CD14-positive monocyte (primary cell): Measurements from ENCODE around the gene CMTM6. TPM values are rescaled to one million over a fixed set of nuclear protein-coding genes. Genes with fewer than 3 reads are reported as not detected.
"Not testable (repeated sequence)": the region's sequence is repeated elsewhere in the genome, so short reads cannot be mapped to it uniquely, and the experiment has no call there.

Source experiments
- DNase-seq, 3 donors: peaks; one replicate each; pipeline ENCODE4 v3.0.0-alpha.2; 2011 to 2022
- H2AFZ ChIP-seq: 2 replicates; pipeline ENCODE4 v1.6.0; 2012; ENCODE audit warnings: mild to moderate bottlenecking, low read depth, low read length, inconsistent platforms; ENCODE audit not compliant: insufficient read depth, poor library complexity, severe bottlenecking
- H3K27ac ChIP-seq, 2 donors: 1 replicate in 1 of 2; 2 replicates in 1 of 2; pipeline ENCODE4 v1.5.1; 2012 to 2013; ENCODE audit warnings: low read length in 2 of 2, control low read depth in 1 of 2, inconsistent platforms in 1 of 2, low read depth in 1 of 2, mild to moderate bottlenecking in 1 of 2
- H3K27me3 ChIP-seq, 2 donors: one replicate each; pipeline versions ENCODE4 v1.6.0 to v1.6.1; 2011 to 2013; ENCODE audit warnings: low read length in 2 of 2; ENCODE audit not compliant: control insufficient read depth in 2 of 2, insufficient read depth in 2 of 2
- H3K36me3 ChIP-seq, 2 donors: replicated peaks in 1 of 2; 1 replicate in 1 of 2; 2 replicates in 1 of 2; pipeline versions ENCODE4 v1.5.1 to v1.6.1; 2012 to 2013; ENCODE audit warnings: low read length in 2 of 2, control low read depth in 1 of 2, inconsistent platforms in 1 of 2, mild to moderate bottlenecking in 1 of 2; ENCODE audit not compliant: insufficient read depth in 2 of 2, control insufficient read depth in 1 of 2
- H3K4me1 ChIP-seq, 2 donors: 1 replicate in 1 of 2; 2 replicates in 1 of 2; pipeline versions ENCODE4 v1.5.1 to v1.6.1; 2012 to 2013; ENCODE audit warnings: low read length in 2 of 2, control low read depth in 1 of 2, inconsistent platforms in 1 of 2, mild to moderate bottlenecking in 1 of 2, moderate library complexity in 1 of 2; ENCODE audit not compliant: insufficient read depth in 2 of 2, control insufficient read depth in 1 of 2
- H3K4me2 ChIP-seq: replicated peaks from 2 replicates; pipeline ENCODE3; 2012; ENCODE audit warnings: low read length, moderate library complexity, mild to moderate bottlenecking; ENCODE audit not compliant: poor library complexity, severe bottlenecking; ENCODE audit errors: extremely low read depth
- H3K4me3 ChIP-seq, 3 experiments: fragments of 200-600 bp in 1 of 3; sonication (generic) in 1 of 3; replicated peaks in 1 of 3; 1 replicate in 2 of 3; 2 replicates in 1 of 3; pipeline ENCODE4 v1.5.1; 2011 to 2013; ENCODE audit warnings: low read length in 3 of 3, mild to moderate bottlenecking in 3 of 3, control low read depth in 2 of 3, low read depth in 2 of 3, inconsistent platforms in 1 of 3, moderate library complexity in 1 of 3
- H3K79me2 ChIP-seq: 2 replicates; pipeline ENCODE4 v1.6.0; 2012; ENCODE audit warnings: mild to moderate bottlenecking, control low read depth, inconsistent platforms, low read length, moderate library complexity; ENCODE audit not compliant: insufficient read depth
- H3K9ac ChIP-seq: 2 replicates; pipeline ENCODE4 v1.6.0; 2017; ENCODE audit warnings: low read length, mild to moderate bottlenecking; ENCODE audit not compliant: insufficient read depth, poor library complexity, severe bottlenecking
- H3K9me3 ChIP-seq, 2 donors: replicated peaks in 1 of 2; 1 replicate in 1 of 2; 2 replicates in 1 of 2; pipeline versions ENCODE4 v1.5.1 to v1.6.1; 2012 to 2013; ENCODE audit warnings: low read length in 2 of 2, control low read depth in 1 of 2; ENCODE audit not compliant: control insufficient read depth in 1 of 2, insufficient read depth in 1 of 2
- H4K20me1 ChIP-seq: 2 replicates; pipeline ENCODE4 v1.6.0; 2012; ENCODE audit warnings: mild to moderate bottlenecking, low read length, control low read depth, moderate library complexity; ENCODE audit not compliant: insufficient read depth
- H3K27ac Mint-ChIP-seq, 7 donors: one replicate each; pipeline ENCODE4 v1.8.0; 2020; ENCODE audit warnings: mild to moderate bottlenecking in 7 of 7, mixed read lengths in 7 of 7, moderate library complexity in 6 of 7, inconsistent platforms in 2 of 7
- H3K27me3 Mint-ChIP-seq, 3 donors: one replicate each; pipeline ENCODE4 v1.8.0; 2021 to 2022; ENCODE audit warnings: low read depth in 3 of 3, mild to moderate bottlenecking in 3 of 3, mixed read lengths in 3 of 3, moderate library complexity in 3 of 3, inconsistent platforms in 1 of 3
- H3K36me3 Mint-ChIP-seq, 2 donors: one replicate each; pipeline ENCODE4 v1.8.0; 2020; ENCODE audit warnings: mixed read lengths in 2 of 2, inconsistent platforms in 1 of 2, mild to moderate bottlenecking in 1 of 2
- H3K4me1 Mint-ChIP-seq: one replicate; pipeline ENCODE4 v1.8.0; 2020; ENCODE audit warnings: mild to moderate bottlenecking, mixed read lengths
- H3K4me3 Mint-ChIP-seq, 2 donors: one replicate each; pipeline ENCODE4 v1.8.0; 2020; ENCODE audit warnings: mild to moderate bottlenecking in 2 of 2, mixed read lengths in 2 of 2, moderate library complexity in 1 of 2
- H3K9me3 Mint-ChIP-seq, 7 donors: one replicate each; pipeline ENCODE4 v1.8.0; 2020 to 2022; ENCODE audit warnings: mixed read lengths in 7 of 7, mild to moderate bottlenecking in 6 of 7, moderate library complexity in 6 of 7, inconsistent platforms in 2 of 7
- CTCF ChIP-seq: fragments of 200-600 bp; IDR thresholded peaks from one replicate; pipeline ENCODE4 v1.8.0; 2022; ENCODE audit warnings: antibody characterized with exemption, mild to moderate bottlenecking
- WGBS: methylation state at CpG from one replicate; pipeline ENCODE4 v1.1.5; 2013; ENCODE audit warnings: missing lambda C conversion rate; ENCODE audit not compliant: insufficient coverage; 5-methylcytosine and 5-hydroxymethylcytosine counted together
- intact Hi-C, 2 donors: fragments of 100-400 bp; cut with micrococcal nuclease; formaldehyde crosslinking; loops; one replicate each; pipeline versions ENCODE4 v1.15.0 to v1.15.1; 2023
- polyA plus RNA-seq, 3 donors: library from polyadenylated mRNA; depleted of rRNA in 1 of 3; unstranded in 2 of 3; stranded (reverse) in 1 of 3; fragments of 300-500 nt in 2 of 3; fragments of >200 nt in 1 of 3; fragmentation: Illumina TruSeq in 2 of 3; gene quantifications; 1 replicate in 2 of 3; 2 replicates in 1 of 3; pipeline ENCODE4 v1.2.3, GENCODE V29; 2012 to 2021

The CMTM6 gene
- polyA plus RNA-seq, 3 donors = 40.0 to 210 (median 190) TPM

DNA sequence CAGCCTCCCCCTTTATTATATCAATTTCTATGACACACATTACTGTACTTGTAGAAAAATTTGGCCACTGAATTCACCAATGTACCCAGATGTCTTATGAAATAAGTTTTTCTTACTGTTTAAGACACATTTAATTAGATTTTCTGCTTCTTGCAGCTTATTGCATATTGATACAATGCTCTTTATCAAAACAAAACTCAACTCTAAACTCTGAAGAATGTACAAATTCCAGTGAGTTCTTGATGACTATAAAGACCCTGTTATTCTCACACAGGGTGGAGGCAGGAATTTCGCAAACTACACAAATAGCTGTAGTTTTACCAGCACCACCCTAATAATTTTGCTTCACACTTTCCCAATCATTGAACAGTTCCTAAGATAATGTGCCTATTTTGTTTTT is 22.0 kb downstream of the CMTM6 start:
- no peak overlapping the region for H3K4me3 ChIP-seq
- peaks cover 52% of the 10 kb centered on the region for H3K4me1 Mint-ChIP-seq
- peaks cover 57 to 74% of the 10 kb centered on the region in 2 donors for H3K36me3 Mint-ChIP-seq
- H3K27me3 Mint-ChIP-seq = no peaks in the 10 kb centered on the region
- no peaks in the 10 kb centered on the region for H3K9me3 ChIP-seq
- DNase-seq = no peak
- H3K4me1 ChIP-seq = peaks cover 25 to 49% of the 10 kb centered on the region in 2 donors
- H3K27ac Mint-ChIP-seq = peak overlapping the region in 5 of 7 donors; percentile 22 to 59 (median 43)
- no peaks in the 10 kb centered on the region for H3K27me3 ChIP-seq
- H3K4me3 Mint-ChIP-seq = no peak overlapping the region
- WGBS = no CpG with 5 or more reads among the region's 1 CpG
- H2AFZ ChIP-seq = no peak overlapping the region
- TF ChIP-seq CTCF = no peak
- peaks cover 27 to 58% of the 10 kb centered on the region in 2 donors for H3K36me3 ChIP-seq
- H3K9ac ChIP-seq = no peak overlapping the region
- H4K20me1 ChIP-seq = no peaks in the 10 kb centered on the region
- intact Hi-C loops = no loop called here
- peaks cover 0 to 2% (median 0%) of the 10 kb centered on the region in 7 donors for H3K9me3 Mint-ChIP-seq
- peaks cover 74% of the 10 kb centered on the region for H3K79me2 ChIP-seq
- peak overlapping the region in 1 of 2 donors; percentile 68 for H3K27ac ChIP-seq
- no peak overlapping the region for H3K4me2 ChIP-seq

DNA sequence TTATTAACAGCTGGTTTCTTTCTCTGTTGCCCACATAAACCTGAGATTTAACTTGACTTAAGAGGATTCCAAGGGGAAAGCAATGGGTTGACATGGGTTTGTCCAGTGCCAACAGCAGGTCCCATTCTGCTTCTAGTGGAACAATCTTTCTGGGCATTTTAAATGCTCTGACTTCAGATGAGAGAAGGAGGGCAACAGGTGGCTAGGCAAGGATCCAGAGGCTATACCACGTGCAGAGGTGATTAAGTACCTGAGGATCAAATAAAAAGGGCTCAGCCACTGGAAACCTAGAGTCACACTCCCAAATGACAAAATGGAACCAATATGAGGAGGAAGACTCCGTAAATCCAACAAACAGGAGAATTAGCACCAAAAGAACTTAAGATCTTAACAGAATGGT is 28.5 kb downstream of the CMTM6 start:
- Mint-ChIP-seq H3K4me3 (no peak overlapping the region), H3K9me3 (peaks cover 0 to 4% (median 0%) of the 10 kb centered on the region in 7 donors), H3K27ac (peak overlapping the region in 2 of 7 donors; percentile 24 to 93), H3K4me1 (peaks cover 60% of the 10 kb centered on the region), H3K36me3 (peaks cover 51 to 72% of the 10 kb centered on the region in 2 donors), H3K27me3 (no peaks in the 10 kb centered on the region)
- peaks cover 5 to 53% of the 10 kb centered on the region in 2 donors for H3K36me3 ChIP-seq
- no CpG with 5 or more reads among the region's 2 CpGs for WGBS
- no peaks in the 10 kb centered on the region for H3K27me3 ChIP-seq
- H3K79me2 ChIP-seq = peaks cover 72% of the 10 kb centered on the region
- intact Hi-C loops = no loop called here
- H4K20me1 ChIP-seq = peaks cover 50% of the 10 kb centered on the region
- no peak overlapping the region for H3K27ac ChIP-seq
- H3K4me2 ChIP-seq = no peak overlapping the region
- no peaks in the 10 kb centered on the region for H3K9me3 ChIP-seq
- TF ChIP-seq CTCF = no peak
- H3K4me3 ChIP-seq = no peak overlapping the region
- peaks cover 36 to 57% of the 10 kb centered on the region in 2 donors for H3K4me1 ChIP-seq
- H3K9ac ChIP-seq = no peak overlapping the region
- DNase-seq = no peak
- H2AFZ ChIP-seq = no peak overlapping the region

DNA sequence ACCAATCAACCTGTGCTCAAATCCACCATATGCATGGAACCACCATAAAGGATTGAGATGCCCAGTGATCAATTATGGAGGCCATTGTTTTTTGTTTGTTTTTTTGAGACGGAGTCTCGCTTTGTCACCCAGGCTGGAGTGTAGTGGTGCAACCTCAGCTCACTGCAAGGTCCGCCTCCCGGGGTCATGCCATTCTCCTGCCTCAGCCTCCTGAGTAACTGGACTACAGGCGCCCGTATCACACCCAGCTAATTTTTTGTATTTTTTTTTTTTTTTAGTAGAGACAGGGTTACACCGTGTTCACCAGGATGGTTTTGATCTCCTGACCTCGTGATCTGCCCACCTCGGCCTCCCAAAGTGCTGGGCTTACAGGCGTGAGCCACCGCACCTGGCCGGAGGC is 30.5 kb downstream of the CMTM6 start:
- peaks cover 61% of the 10 kb centered on the region for H3K4me1 Mint-ChIP-seq
- H3K27ac Mint-ChIP-seq = peak overlapping the region in 4 of 7 donors; percentile 25 to 93 (median 76)
- H3K4me1 ChIP-seq = peaks cover 36 to 50% of the 10 kb centered on the region in 2 donors
- H3K4me3 ChIP-seq, DNase-seq, H3K27me3 ChIP-seq, H3K9me3 ChIP-seq, H3K9me3 Mint-ChIP-seq, H2AFZ ChIP-seq, intact Hi-C loops, H3K27me3 Mint-ChIP-seq, H3K9ac ChIP-seq, H3K4me3 Mint-ChIP-seq, H3K4me2 ChIP-seq: not testable (repeated sequence)
- peaks cover 49 to 69% of the 10 kb centered on the region in 2 donors for H3K36me3 Mint-ChIP-seq
- H3K36me3 ChIP-seq = peaks cover 14 to 57% of the 10 kb centered on the region in 2 donors
- 93% methylated on average over 8 of the region's 12 CpGs for WGBS
- peaks cover 65% of the 10 kb centered on the region for H3K79me2 ChIP-seq
- peaks cover 63% of the 10 kb centered on the region for H4K20me1 ChIP-seq
- H3K27ac ChIP-seq = peak overlapping the region in 1 of 2 donors; percentile 66
